Esophagus muscularis mucosa (tissue), 4 donors: Measurements from ENCODE around the gene RTN4. TPM values are rescaled to one million over a fixed set of nuclear protein-coding genes. Genes with fewer than 3 reads are reported as not detected.

Experiments used
- DNase-seq: peaks from one replicate; pipeline ENCODE4 v3.0.0-alpha.2; 2017; ENCODE audit errors: extremely low spot score
- H3K27ac ChIP-seq, 4 donors: fragments of 200-600 bp; sonication (generic); replicated peaks in 1 of 4; 1 replicate in 3 of 4; 2 replicates in 1 of 4; pipeline ENCODE4 v1.5.1; 2016 to 2019; ENCODE audit warnings: mild to moderate bottlenecking in 1 of 4
- H3K27me3 ChIP-seq, 4 donors: fragments of 200-600 bp; sonication (generic); one replicate each; pipeline versions ENCODE4 v1.5.1 to v1.6.0; 2016 to 2019
- H3K36me3 ChIP-seq, 4 donors: fragments of 200-600 bp; sonication (generic); one replicate each; pipeline ENCODE4 v1.5.1; 2016 to 2019
- H3K4me1 ChIP-seq, 4 donors: fragments of 200-600 bp; sonication (generic); one replicate each; pipeline ENCODE4 v1.5.1; 2016 to 2019
- H3K4me3 ChIP-seq, 4 donors: fragments of 200-600 bp; sonication (generic); 1 replicate in 2 of 4; 2 replicates in 2 of 4; pipeline ENCODE4 v1.5.1; 2016 to 2019; ENCODE audit warnings: mild to moderate bottlenecking in 4 of 4, moderate library complexity in 1 of 4
- H3K9me3 ChIP-seq, 4 donors: fragments of 200-600 bp; sonication (generic); 1 replicate in 3 of 4; 2 replicates in 1 of 4; pipeline ENCODE4 v1.5.1; 2016 to 2019
- EP300 ChIP-seq: sonication (generic); formaldehyde crosslinking; IDR thresholded peaks from one replicate; pipeline ENCODE4 v1.6.1; 2017; ENCODE audit warnings: antibody characterized with exemption
- POLR2A ChIP-seq: fragments of 450-650 bp; IDR thresholded peaks from one replicate; pipeline ENCODE4 v1.6.1; 2017; ENCODE audit warnings: antibody characterized with exemption, moderate library complexity, mild to moderate bottlenecking, low read depth
- POLR2AphosphoS5 ChIP-seq, 2 donors: sonication (generic); formaldehyde crosslinking; IDR thresholded peaks; one replicate each; pipeline ENCODE4 v1.6.1; 2017; ENCODE audit warnings: antibody characterized with exemption in 2 of 2
- WGBS: methylation state at CpG from one replicate; pipeline ENCODE4 v1.1.5; 2018; 5-methylcytosine and 5-hydroxymethylcytosine counted together
- intact Hi-C: fragments of 100-400 bp; cut with DNase I; formaldehyde crosslinking; loops from one replicate; pipeline ENCODE4 v1.15.1; 2023
- total RNA-seq, 4 donors: library from RNA; depleted of rRNA; stranded (reverse); fragments of >200 nt; gene quantifications; one replicate each; pipeline versions ENCODE4 v1.1.0 to v1.2.1, GENCODE V29; 2016
- TF ChIP-seq, protein P1 (sequence below), 3 experiments: fragments of 200-600 bp in 2 of 3; fragments of 450-650 bp in 1 of 3; sonication (generic) in 2 of 3; IDR thresholded peaks; one replicate each; pipeline ENCODE4 v1.5.1; 2017 to 2019; ENCODE audit warnings: antibody characterized with exemption in 3 of 3, mild to moderate bottlenecking in 2 of 3, moderate library complexity in 1 of 3

RTN4 gene
- total RNA-seq, 4 donors from 2014 or later, result 214 to 272 (median 251) TPM

DNA sequence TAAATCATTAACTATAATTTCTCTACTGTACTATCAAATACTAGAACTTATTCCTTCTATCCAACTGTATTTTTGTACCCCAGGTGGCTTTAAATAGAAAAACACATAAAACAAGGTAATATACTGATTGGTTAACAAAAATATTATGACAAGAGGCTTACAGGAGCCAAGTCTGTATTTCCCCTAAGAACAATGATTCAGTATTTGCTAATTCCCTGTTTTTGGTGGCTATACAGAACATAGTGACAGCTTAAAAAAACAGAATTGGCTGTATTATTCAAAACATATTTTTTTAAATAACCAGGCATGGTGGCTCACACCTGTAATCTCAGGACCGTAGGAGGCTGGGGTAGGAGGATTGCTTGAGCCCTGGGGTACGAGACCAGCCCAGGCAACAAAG is 16.3 kb downstream of the RTN4 start:
- Histone ChIP-seq H3K27ac (no peak overlapping the region), H3K4me1 (peaks cover 4 to 68% (median 60%) of the 10 kb centered on the region in 4 donors), H3K27me3 (no peaks in the 10 kb centered on the region), H3K4me3 (no peak overlapping the region), H3K36me3 (no peaks in the 10 kb centered on the region), H3K9me3 (peaks cover 0 to 2% (median 0%) of the 10 kb centered on the region in 4 donors)
- TF ChIP-seq EP300, result no peak
- TF ChIP-seq POLR2AphosphoS5 (IDR thresholded peaks at IDR 0.05), result no peak
- TF ChIP-seq, protein P1, sequence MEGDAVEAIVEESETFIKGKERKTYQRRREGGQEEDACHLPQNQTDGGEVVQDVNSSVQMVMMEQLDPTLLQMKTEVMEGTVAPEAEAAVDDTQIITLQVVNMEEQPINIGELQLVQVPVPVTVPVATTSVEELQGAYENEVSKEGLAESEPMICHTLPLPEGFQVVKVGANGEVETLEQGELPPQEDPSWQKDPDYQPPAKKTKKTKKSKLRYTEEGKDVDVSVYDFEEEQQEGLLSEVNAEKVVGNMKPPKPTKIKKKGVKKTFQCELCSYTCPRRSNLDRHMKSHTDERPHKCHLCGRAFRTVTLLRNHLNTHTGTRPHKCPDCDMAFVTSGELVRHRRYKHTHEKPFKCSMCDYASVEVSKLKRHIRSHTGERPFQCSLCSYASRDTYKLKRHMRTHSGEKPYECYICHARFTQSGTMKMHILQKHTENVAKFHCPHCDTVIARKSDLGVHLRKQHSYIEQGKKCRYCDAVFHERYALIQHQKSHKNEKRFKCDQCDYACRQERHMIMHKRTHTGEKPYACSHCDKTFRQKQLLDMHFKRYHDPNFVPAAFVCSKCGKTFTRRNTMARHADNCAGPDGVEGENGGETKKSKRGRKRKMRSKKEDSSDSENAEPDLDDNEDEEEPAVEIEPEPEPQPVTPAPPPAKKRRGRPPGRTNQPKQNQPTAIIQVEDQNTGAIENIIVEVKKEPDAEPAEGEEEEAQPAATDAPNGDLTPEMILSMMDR (IDR thresholded peaks at IDR 0.05), result no peak
- TF ChIP-seq POLR2A, result no peak
- WGBS, result 88% methylated on average over 2 of the region's 2 CpGs
- intact Hi-C loops, result no loop called here
- no peak for DNase-seq

DNA sequence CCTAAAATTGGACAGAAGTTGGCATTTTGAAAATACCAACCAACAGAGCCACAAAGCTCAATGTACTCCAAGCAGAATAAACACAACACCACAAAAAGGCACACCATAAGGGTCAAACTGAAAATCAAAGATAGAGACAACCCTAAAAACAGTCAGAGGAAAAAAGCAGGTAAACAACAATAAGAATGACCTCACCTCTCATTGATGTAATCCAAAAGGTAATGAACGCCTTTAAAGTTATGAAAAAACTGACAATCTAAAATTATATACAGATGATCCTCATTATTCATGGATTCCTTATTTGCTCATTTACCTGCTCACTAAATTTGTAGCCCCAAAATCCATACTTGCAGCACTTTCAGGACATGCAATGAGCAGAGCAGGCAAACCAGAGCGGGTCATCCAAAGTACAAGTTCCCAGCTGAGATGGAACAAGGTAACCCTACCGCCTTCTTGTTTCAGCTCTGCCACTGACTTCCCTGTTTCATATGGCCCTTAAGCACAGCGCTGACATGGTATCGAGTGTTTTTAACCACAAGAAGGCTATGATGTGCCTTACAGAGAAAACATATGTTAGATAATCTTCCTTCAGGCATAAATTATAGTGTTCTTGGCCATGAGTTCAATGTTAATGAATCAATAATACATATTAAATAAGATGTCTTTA is 17.0 kb downstream of the RTN4 start:
- H3K4me1 ChIP-seq, result peaks cover 7 to 75% (median 65%) of the 10 kb centered on the region in 4 donors
- no peaks in the 10 kb centered on the region for H3K36me3 ChIP-seq
- peaks cover 0 to 2% (median 0%) of the 10 kb centered on the region in 4 donors for H3K9me3 ChIP-seq
- TF ChIP-seq POLR2A, result no peak
- TF ChIP-seq, protein P1 (IDR thresholded peaks at IDR 0.05), result no peak
- TF ChIP-seq EP300, result no peak
- no peak for TF ChIP-seq POLR2AphosphoS5 (IDR thresholded peaks at IDR 0.05)
- 82% methylated on average over 5 of the region's 5 CpGs for WGBS
- DNase-seq, result no peak
- H3K27me3 ChIP-seq, result no peaks in the 10 kb centered on the region
- H3K4me3 ChIP-seq, result no peak overlapping the region
- intact Hi-C loops, result no loop called here
- no peak overlapping the region for H3K27ac ChIP-seq

DNA sequence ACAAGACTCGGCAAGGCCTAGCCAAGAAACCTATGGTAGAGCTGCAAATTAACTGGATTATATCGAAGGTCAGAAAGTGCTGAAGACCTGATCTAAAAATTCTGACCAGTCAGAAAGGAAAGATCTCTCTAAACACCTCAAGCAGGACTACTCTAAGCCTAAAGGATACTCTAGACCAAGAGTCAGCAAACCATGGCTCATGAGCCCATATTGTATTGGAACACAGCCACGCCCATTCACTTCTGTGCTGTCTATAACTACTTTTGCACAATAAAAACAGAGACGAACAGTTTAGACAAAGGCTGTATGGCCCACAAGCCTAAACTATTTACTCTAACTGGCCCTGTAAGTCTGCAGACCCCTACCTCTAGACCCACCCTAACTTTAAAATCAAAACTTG is 18.7 kb downstream of the RTN4 start:
- H3K27ac ChIP-seq, result no peak overlapping the region
- H3K9me3 ChIP-seq, result no peaks in the 10 kb centered on the region
- H3K4me3 ChIP-seq, result no peak overlapping the region
- TF ChIP-seq, protein P1 (IDR thresholded peaks at IDR 0.05), result no peak
- no peak for TF ChIP-seq EP300
- no peak for TF ChIP-seq POLR2AphosphoS5 (IDR thresholded peaks at IDR 0.05)
- TF ChIP-seq POLR2A, result no peak
- DNase-seq, result no peak
- WGBS, result 84% methylated on average over 4 of the region's 4 CpGs
- no peaks in the 10 kb centered on the region for H3K36me3 ChIP-seq
- intact Hi-C loops, result no loop called here
- peaks cover 24 to 80% (median 72%) of the 10 kb centered on the region in 4 donors for H3K4me1 ChIP-seq
- no peaks in the 10 kb centered on the region for H3K27me3 ChIP-seq

DNA sequence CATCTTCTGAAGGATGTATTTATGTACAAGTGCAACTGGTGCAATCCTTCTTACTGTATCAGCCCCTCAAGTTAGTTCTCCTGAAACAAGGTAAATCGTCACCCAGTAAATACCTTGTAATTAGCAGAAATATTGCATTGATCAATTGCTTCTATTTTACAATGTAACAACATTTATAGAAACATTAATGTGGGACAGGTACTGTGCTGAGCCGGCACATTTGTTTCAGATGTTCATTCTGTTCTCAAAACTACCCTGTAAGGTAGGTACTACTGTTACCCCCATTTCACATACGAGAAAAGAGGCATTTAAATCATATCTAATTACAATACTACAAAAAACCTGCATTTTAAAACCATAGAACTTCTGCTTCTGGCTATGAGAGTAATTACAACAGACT is 19.5 kb downstream of the RTN4 start:
- Histone ChIP-seq H3K36me3 (no peaks in the 10 kb centered on the region), H3K4me1 (peaks cover 31 to 87% (median 80%) of the 10 kb centered on the region in 4 donors), H3K27me3 (no peaks in the 10 kb centered on the region), H3K27ac (no peak overlapping the region), H3K9me3 (no peaks in the 10 kb centered on the region), H3K4me3 (no peak overlapping the region)
- TF ChIP-seq EP300, result no peak
- TF ChIP-seq, protein P1 (IDR thresholded peaks at IDR 0.05), result no peak
- no peak for TF ChIP-seq POLR2A
- TF ChIP-seq POLR2AphosphoS5 (IDR thresholded peaks at IDR 0.05), result no peak
- DNase-seq, result no peak
- intact Hi-C loops, result no loop called here
- 89% methylated on average over 3 of the region's 3 CpGs for WGBS

DNA sequence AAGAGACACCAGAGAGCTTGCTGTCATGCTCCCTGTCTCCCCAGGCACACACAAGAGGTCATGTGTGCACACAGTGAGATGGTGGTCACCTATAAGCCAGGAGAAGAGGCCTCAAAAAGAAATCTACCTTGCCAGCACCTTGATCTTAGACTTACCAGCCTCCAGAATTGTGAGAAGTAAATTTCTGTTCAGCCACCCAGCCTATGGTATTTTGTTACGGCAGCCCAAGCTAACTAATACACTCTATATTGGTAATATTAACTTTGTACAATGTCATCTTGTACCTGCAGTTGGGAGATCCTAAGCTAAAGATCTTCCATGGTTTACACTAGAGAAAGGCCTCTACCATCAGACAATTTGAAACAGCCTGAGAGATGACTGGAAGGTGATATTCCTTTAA is 21.2 kb downstream of the RTN4 start:
- H3K36me3 ChIP-seq, result no peaks in the 10 kb centered on the region
- TF ChIP-seq EP300, result no peak
- intact Hi-C loops, result no loop called here
- no peak for DNase-seq
- WGBS, result 100% methylated on average over 1 of the region's 1 CpG
- no peak overlapping the region for H3K4me3 ChIP-seq
- H3K27ac ChIP-seq, result no peak overlapping the region
- no peaks in the 10 kb centered on the region for H3K9me3 ChIP-seq
- H3K27me3 ChIP-seq, result no peaks in the 10 kb centered on the region
- peaks cover 41 to 97% (median 93%) of the 10 kb centered on the region in 4 donors for H3K4me1 ChIP-seq
